GM19468 (cell line): ENCODE measurements around the gene RAD51B.

Experiments
- ATAC-seq: cut with Tn5 transposase; IDR thresholded peaks from one replicate; pipeline ENCODE4 v1.9.1; 2021; ENCODE audit warnings: mild to moderate bottlenecking, moderate library complexity, moderate number of reproducible peaks; ENCODE audit not compliant: unreplicated experiment; ENCODE audit errors: extremely low read depth

The RAD51B gene

GRCh38 chr14:68722186-68722585, 902.6 kb downstream of the RAD51B start:
- ATAC-seq, result no peak

- no peak for ATAC-seq
Observed at GRCh38 chr14:68722968-68723566, 903.5 kb downstream of the RAD51B start.

GRCh38 chr14:68723808-68724268, 904.3 kb downstream of the RAD51B start:
- ATAC-seq, result no peak

- ATAC-seq, result no peak
Observed at GRCh38 chr14:68724914-68725313, 905.3 kb downstream of the RAD51B start.

- no peak for ATAC-seq
Observed at GRCh38 chr14:68726093-68726695, 906.6 kb downstream of the RAD51B start.

GRCh38 chr14:68727315-68728047, 907.9 kb downstream of the RAD51B start:
- no peak for ATAC-seq

- no peak for ATAC-seq
Observed at GRCh38 chr14:68728342-68729106, 908.9 kb downstream of the RAD51B start.

GRCh38 chr14:68729556-68729955, 910.0 kb downstream of the RAD51B start:
- no peak for ATAC-seq

- no peak for ATAC-seq
Observed at GRCh38 chr14:68730348-68730747, 910.8 kb downstream of the RAD51B start.

GRCh38 chr14:68730811-68731425, 911.3 kb downstream of the RAD51B start:
- no peak for ATAC-seq

- no peak for ATAC-seq
Observed at GRCh38 chr14:68733086-68733914, 913.7 kb downstream of the RAD51B start.

- ATAC-seq, result peak; percentile 48
Observed at GRCh38 chr14:68734231-68734732, 914.7 kb downstream of the RAD51B start.

GRCh38 chr14:68735856-68736255, 916.3 kb downstream of the RAD51B start:
- no peak for ATAC-seq

GRCh38 chr14:68736471-68736871, 916.9 kb downstream of the RAD51B start:
- no peak for ATAC-seq

GRCh38 chr14:68737086-68737485, 917.5 kb downstream of the RAD51B start:
- ATAC-seq, result no peak

- ATAC-seq, result no peak
Observed at GRCh38 chr14:68738559-68738958, 919.0 kb downstream of the RAD51B start.

- ATAC-seq, result no peak
Observed at GRCh38 chr14:68739701-68740100, 920.1 kb downstream of the RAD51B start.

GRCh38 chr14:68740788-68741476, 921.4 kb downstream of the RAD51B start:
- no peak for ATAC-seq

- no peak for ATAC-seq
Observed at GRCh38 chr14:68741477-68741791, 921.9 kb downstream of the RAD51B start.
